Measurements from ENCODE around the gene MYO5A.

MYO5A gene

DNA sequence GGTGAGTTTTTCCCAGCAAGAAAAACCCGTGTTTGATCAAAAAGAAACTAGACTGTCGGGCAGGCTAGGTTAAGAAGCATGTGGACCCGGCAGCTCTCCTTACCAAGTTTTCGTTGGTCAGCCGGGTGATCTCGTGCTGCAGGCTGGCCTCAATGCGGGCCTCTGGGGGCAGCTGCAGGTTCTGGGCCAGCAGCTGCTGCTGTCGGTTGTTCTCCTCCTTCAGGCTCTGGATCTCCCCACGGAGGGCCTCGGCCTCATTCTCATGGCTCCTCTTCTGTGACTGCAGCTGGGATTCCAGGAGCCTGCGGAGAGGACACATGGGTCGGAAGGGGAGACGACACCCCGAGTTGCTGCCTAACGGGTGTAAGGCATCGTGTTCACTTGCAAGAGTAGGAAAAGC is 188.6 kb downstream of the MYO5A start:
- in situ Hi-C loops (cut with HindIII; ENCODE audit: low sequenced_read_pairs) = no loop called here

DNA sequence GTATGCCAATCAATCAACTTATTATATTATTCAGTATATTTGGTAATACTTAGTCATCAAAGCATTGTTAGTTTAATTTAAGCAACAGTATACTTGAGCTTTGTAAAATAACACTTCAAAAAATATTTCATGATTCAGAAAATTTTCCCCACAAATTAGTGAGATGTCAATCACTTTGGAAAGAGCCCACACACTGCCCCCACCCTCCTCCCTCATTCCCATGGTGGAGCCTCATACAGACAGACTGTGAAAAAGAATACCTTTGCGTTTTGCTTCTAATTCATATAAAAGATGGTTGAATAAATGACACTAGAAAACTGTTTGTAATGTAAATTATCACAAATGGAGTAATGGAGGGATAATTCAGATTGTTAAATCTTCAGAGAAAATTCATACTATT is 189.8 kb downstream of the MYO5A start:
- in situ Hi-C loops (cut with HindIII; ENCODE audit: low sequenced_read_pairs) = no loop called here

DNA sequence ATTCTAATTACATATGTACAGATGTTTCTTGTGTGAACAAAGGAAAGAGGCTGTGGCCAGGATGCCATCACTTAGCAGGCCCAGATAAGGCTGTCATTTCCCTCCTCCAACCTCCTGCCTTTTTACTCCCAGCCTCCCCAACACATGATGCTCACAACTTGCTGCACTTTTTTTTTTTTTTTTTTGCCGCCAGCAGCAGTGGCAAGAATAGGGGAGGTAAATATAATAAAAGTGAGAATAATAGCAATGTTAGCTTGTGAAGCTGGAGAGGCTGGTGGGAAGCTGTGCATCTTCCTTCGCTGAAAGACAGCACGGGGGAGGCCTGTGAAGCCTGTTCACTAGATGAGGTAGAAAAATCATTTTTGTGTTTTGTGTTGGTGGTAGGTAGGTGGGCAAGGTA is 190.6 kb downstream of the MYO5A start:
- in situ Hi-C loops (cut with HindIII; ENCODE audit: low sequenced_read_pairs) = no loop called here

DNA sequence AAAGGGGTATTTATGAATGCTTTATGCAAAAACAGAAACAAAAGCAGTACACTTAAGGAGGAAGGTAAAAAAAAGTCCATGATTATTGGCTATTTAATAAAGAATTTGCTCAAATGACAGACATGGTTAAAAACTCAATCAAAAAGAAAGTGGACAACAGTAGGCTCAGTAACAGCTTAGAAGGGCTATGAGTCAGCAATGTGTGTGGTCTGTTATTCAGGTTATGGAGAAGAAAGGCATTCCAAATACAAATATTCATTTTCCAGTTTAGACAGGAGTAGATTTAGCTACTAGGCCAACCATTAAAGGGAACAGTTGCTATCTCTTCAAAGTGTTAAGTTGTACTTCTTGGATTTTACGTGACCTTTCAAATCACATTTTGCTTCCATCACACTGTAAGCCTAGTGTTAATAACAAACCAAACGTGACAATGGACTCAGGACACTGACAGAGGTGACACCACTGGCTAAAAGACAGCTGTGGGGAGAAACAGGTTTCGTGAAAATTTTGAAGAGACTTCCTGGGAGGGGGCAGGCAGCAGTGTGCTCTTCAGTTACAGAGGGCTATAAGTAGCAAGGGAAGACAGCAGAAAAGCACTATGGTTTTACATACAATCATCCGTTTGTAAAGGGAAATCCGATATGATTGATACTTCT is 191.4 kb downstream of the MYO5A start:
- in situ Hi-C loops (cut with HindIII; ENCODE audit: low sequenced_read_pairs) = no loop called here

DNA sequence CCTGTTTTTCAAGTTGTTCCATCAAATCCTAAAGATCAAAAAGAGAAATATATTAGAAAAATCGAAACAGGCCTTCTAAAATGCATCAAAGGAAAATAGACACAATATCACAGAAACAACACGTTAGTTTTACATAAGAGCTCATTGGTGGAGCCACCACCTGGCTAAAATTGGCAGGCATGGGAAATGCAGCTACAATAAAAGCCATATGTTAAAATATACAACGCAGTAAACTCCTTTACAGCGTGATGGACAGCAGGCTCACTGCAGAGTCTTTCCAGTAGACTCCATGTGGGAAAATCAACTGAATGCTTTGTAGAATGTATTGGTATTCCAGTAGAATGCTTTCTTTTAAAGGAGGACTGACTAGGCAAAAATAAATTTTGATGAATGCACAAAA is 192.2 kb downstream of the MYO5A start:
- in situ Hi-C loops (cut with HindIII; ENCODE audit: low sequenced_read_pairs) = no loop called here

DNA sequence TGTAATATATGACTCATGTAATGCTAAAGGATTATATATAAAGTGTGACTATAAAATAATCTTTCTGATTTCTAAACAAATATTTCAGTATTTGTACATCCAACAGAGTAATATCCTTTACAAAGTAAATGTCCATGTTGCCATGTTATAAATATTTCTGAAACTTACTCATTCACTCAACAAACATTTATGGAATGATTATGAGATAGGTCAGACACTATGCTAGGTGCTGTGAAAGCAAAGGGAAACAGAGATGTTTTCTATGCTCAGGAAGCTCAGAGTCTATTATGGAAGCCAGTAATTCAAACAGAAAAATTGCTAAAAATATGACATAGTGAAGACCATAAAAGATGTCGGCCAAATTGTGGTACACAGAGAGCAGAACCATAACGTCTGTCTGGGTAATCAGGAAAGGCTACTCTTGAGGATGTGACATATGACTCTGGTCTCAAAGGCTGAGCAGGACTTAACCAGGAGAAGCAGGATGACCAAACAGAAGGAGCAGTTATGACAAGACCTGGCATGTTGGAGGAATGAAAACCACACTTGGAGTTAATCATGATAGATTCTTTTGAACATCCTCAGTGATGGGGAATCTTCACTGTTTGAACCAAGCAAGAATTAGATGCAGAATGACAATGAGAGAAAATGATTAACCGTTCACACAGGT is 194.1 kb downstream of the MYO5A start:
- in situ Hi-C loops (cut with HindIII; ENCODE audit: low sequenced_read_pairs) = no loop called here

DNA sequence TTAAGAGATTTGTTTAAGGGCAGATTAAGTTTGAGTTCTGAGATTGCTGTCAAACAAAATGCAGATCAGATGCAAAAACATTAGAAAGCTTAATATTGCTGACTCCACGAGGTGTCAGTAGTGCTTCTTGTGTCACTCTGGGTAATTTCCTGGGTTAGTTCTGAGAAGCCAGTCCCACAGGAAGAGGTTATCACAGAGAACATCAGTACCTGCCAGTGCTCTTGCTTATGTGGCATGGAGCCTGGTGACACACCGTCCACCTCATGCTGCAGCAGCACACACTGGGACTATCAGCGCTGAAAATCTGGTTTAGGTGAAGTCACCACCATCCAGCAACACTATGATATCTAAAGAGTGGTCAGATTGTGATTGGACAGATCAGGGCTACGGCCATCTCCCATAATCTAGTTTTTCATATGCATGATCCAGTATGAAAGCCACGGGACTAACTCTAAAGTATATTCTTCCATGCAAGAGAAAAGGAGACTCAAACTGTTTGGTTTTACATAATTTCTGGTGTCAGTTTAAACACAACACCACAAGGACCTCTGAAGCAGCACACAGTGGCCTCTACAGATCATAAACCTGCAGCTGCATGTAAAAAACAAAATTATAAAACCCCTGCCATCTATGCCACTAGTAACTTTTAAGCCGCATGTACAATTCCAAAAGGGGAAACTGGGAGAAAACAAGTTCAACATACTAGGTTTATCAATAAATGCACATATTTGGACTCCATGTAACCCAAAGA is 197.0 kb downstream of the MYO5A start:
- in situ Hi-C loops (cut with HindIII; ENCODE audit: low sequenced_read_pairs) = no loop called here

DNA sequence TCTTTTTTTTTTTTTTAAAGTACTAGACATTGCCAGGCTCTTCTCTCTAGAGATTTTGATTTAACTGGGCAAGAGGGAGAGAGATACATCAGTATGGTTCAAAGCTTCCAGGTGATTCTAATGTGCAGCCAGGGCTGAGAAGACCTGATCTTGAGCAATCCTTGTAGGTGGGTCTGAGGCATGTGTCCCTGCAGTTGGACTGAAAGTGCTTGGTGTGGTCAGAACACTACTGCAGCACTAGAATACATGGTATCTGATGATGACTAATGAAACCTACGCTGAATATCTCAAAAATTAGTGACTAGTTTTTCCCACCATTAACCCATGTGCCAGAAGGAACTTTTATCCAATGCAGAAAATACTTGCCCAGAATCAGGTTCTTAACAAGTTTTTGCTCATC is 198.7 kb downstream of the MYO5A start:
- in situ Hi-C loops (cut with HindIII; ENCODE audit: low sequenced_read_pairs) = no loop called here

DNA sequence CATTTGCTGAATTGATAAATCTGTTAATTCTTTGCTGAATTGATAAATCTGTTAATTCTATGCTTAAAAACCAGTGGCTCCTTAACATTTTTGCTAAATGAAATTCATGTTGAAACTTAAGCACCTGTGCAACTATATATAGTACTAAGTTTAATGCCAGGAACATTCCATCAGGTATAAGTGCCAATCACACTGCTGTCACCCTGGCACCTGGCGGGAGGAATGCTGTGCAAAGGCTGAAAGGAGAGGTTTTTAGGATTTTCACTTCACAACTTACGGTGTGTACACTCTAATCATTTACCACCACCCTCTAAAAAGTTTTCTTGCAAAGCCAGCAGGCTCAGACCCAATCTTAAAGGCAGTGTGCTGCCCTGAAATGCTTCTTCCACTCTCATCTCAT is 199.5 kb downstream of the MYO5A start:
- in situ Hi-C loops (cut with HindIII; ENCODE audit: low sequenced_read_pairs) = no loop called here

DNA sequence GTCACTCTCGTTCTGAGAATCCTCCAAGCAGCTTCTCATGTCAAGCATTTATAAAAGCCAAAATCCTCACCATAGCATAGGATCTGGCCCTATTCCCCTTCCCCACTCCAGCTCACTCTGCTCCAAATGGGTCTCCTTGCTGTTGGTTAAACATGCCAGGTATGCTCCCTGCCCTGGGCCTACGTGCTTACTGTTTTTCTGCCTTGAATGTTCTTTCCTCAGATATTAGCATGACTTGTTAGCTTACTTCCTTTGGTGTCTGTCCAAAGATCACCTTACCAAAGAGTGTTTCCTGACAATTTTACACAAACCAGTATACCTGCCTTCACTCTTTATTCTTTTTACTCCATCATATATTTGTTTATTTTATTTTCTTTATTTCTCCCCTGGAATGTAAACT is 200.0 kb downstream of the MYO5A start:
- in situ Hi-C loops (cut with HindIII; ENCODE audit: low sequenced_read_pairs) = no loop called here

DNA sequence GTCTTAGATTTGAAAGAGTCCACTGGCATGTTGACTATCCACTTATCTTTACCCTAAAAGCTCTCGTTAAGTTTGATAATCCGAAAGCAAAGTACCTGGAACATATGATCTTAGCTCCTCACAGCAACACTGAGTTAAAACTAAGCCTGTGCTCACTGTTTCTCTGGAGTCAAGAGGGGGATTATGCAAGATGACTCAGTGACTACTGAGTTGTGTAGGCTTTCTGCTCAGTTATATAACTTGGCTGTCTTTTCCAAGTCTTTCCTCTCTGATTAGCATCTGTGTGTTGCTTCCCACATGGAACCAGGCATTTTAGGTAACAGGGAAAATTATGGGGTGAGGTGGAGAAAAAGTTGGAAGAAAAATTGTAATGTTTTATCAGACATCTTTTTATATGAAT is 201.9 kb downstream of the MYO5A start:
- in situ Hi-C loops (cut with HindIII; ENCODE audit: low sequenced_read_pairs) = no loop called here

DNA sequence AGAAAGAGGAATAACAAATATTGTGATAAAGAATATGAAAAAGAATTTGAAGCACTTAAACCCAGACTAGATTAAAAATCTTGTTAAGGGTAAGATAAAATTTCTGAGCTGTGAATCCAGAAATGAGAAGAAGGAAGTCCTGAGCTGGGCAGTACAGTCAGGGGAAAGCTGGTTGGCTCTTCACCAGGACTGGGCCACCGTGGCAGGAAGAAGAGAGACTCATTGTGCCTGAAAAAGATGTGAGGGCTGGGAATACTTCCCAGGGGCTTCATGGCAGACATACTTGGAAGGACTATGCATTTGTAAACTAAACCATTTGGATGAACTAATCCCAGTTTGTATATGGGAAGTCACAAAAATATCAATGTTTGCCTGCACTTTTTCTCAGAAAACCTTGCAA is 204.6 kb downstream of the MYO5A start:
- in situ Hi-C loops (cut with HindIII; ENCODE audit: low sequenced_read_pairs) = no loop called here

DNA sequence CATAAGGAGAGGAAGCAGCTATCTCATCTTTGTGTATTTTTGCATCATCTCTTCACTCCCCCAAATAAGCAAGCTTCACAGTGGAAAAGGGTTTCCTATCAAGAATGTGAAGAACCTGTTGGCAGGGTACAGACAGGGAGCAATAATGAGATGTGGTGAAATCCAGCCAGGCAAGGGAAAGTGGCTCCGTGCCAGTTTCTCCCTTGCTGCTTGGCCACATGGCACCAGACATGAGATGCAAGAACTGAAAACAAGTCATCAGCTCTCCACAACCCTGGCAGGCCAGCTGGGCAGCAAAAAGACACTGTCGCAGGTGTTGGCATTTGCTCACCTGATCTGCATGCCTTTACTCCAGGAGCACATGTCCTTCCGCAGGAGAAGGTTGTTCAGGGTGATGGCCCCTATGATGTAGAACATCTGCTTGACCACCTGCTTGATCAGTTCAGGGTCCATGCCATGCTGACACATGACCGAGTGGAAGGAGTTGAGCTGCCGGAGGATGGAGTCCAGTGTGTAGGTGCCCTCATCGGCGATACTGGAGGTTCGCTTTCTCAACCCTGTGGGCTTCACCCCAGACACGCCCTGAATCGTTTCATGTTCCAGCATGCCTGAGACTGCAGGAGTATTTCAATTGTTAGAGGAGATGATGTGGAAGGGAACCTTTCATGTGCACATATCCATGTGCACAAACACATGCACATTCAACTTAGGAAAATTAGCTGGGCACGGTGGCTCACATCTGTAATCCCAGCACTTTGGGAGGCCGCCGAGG is 209.8 kb downstream of the MYO5A start:
- in situ Hi-C loops (cut with HindIII; ENCODE audit: low sequenced_read_pairs) = no loop called here

DNA sequence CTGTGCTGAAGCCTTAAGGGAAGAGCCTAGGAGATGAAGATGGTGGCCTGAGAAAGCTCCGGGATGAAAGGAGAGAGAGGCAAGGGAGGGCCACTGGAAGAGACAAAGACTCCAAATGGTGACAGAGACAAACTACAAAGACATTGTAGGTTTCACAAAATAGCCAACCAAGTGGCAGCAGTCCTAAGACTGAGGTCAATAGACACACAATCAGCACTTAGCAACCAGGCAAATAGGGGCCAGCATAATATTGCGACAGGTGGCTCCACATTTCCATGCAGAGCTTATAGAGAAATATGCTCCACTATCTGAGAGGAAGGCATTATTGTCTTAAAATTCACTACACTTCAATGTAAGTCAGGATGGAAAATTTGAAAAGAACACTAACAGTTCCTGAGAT is 211.0 kb downstream of the MYO5A start:
- in situ Hi-C loops (cut with HindIII; ENCODE audit: low sequenced_read_pairs) = no loop called here

DNA sequence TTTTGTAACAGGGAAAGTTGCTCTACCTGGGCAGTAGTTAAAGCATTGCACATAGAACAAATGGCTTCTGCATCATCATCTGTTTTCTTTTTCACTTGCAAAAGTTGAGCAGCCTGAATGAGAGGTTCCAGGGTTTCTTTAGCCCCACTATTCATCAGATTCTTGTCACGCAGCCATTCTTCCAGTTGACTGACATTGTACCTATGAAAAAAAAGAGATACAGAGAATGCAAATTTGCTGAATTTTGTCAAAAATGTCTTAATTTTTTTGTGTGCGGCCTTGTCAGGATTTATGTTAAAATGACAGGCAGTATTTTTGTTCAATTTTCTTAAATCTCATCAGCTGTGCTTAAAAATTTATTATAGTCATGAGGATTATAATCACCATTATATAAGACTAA is 211.7 kb downstream of the MYO5A start:
- in situ Hi-C loops (cut with HindIII; ENCODE audit: low sequenced_read_pairs) = no loop called here

DNA sequence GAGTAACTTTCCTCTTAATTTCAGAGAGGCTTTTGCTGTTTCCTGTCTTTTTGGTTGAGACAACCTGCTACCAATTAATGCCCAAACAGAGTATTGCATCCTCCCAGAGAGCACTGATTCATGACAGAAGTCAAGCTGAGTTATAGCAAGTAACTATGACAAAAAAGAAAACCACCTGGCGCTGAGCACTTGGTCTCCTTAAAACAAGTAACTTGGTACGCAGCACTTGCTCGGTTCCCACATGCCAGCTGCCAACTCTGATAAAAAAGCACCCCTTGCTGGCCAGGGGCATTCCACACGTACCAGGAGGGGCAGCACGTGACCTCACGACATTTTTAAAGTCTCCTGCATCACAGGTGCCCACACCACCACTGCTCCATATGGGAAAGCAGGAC is 219.5 kb downstream of the MYO5A start:
- in situ Hi-C loops (cut with HindIII; ENCODE audit: low sequenced_read_pairs) = no loop called here

DNA sequence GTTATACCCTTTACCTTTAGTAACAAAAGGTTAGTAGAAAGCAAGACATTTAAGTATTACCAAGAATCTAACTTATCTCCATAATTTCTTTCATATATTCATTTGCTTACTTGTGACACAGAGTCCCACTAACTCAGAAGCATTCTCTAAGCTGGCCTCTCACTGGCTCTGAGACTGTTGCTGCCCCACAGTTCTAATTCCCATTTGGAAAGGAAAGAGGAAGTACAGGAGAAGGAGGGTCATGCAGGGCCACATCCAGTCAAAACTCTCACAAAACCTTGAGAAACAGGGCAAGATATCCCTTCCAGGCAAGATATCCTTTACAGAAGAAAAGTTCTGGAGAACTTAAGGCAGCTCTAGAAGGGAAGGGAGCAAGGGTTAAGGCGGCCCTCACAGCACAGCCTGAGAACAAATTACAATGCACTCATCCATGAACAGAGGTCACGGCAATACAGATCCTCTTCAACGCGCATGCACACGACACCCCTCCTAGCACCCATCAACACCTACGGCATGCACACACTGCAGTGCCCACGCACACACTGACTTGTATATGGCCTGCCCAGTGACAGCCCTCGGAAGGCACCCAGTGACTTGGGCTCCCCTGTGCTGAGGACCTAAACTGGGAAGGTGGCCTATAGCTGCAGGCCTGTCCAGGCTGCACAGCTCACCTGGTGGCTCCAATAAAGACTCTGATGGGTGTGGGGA is 220.1 kb downstream of the MYO5A start:
- in situ Hi-C loops (cut with HindIII; ENCODE audit: low sequenced_read_pairs) = no loop called here

DNA sequence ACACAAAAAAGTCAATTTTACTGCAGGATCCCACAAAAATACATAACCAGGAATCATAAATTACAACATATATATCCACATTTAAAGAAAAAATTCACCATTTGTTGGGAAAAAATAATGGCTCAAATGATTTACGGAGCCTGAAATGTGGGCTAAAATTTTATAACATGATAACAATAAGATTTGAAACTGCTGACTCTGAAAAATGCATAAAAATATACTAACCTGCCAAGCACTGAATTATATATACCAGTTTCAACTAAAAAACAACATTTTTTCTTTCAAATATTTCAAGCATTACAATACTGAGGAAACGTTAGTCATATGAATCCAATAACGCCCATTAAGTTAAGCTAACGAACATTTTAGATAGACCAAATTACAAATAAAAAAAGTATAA is 220.8 kb downstream of the MYO5A start:
- in situ Hi-C loops (cut with HindIII; ENCODE audit: low sequenced_read_pairs) = no loop called here

DNA sequence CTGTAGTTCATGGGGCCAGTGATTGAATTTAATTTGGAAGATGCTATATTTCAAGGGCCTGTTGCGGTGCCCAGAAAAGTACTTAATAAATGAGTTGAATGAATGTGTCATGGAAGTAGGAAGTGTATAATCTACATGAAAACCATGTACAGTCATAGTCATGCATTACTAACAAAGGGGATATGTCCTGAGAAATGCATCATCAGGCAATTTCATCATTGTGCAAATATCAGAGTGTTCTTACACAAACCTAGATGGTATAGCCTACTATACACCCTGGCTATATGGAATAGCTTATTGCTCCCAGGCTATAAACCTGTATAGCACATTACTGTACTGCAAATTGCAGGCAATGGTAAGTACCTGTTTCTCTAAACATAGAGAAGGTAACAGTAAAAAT is 222.4 kb downstream of the MYO5A start:
- in situ Hi-C loops (cut with HindIII; ENCODE audit: low sequenced_read_pairs) = no loop called here

DNA sequence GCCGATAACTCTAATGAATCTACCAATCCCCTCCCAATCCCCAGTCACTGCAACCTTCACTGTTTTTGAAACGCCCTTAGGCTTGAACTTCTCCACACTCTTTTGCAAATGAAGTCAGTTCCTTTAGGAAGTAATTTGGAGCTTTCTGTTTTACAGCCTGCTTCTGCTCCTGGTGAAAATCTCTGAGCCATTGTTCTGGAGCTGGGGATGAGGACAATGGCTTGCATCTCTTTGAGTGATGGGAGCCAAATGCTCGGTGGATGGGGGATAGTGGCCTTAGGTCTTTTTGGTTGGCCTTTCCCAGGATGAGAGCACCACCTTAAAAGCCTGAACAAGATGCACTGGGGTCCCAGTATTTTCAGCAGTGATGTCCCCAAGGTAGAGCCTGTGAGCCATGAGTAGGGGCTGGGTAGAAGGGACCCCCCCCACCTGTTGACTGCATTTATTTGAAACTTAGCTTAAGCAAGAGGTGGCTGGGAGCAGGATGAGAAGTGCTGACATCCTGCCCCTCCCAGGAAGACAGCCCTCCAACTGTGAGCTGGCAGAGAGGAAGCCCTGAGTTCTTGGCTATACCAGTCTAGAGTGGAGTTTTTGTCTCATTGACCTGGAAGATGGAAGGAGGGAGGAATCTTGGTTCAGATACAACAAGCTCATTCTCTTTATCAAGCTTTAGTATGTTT is 225.4 kb downstream of the MYO5A start:
- in situ Hi-C loops (cut with HindIII; ENCODE audit: low sequenced_read_pairs) = no loop called here

All from DLD1 (cell line).